GM19467 (cell line): ENCODE results near the gene PELI2.

Source experiments
- ATAC-seq: cut with Tn5 transposase; IDR thresholded peaks from one replicate; pipeline ENCODE4 v1.9.1; 2021; ENCODE audit warnings: mild to moderate bottlenecking, moderate library complexity; ENCODE audit not compliant: unreplicated experiment

Gene PELI2

GRCh38 chr14:56333359-56334292 is 215.4 kb downstream of the PELI2 start:
- no peak for ATAC-seq

GRCh38 chr14:56334458-56334857 is 216.2 kb downstream of the PELI2 start:
- no peak for ATAC-seq

GRCh38 chr14:56338674-56339073 is 220.5 kb downstream of the PELI2 start:
- ATAC-seq, result no peak

- no peak for ATAC-seq
Measured at GRCh38 chr14:56339855-56340701, 221.9 kb downstream of the PELI2 start.

GRCh38 chr14:56340932-56341331 is 222.7 kb downstream of the PELI2 start:
- no peak for ATAC-seq

- peak; percentile 19 for ATAC-seq
Measured at GRCh38 chr14:56341766-56342493, 223.7 kb downstream of the PELI2 start.

GRCh38 chr14:56342494-56342942 is 224.3 kb downstream of the PELI2 start:
- ATAC-seq, result peak; percentile 66

GRCh38 chr14:56349960-56350359 is 231.7 kb downstream of the PELI2 start:
- ATAC-seq, result no peak
